CD4-positive, alpha-beta T cell treated with Interleukin-4 for 1 hour (primary cell): ENCODE measurements around the gene CRAT.
"Not testable (repeated sequence)": the region's sequence is repeated elsewhere in the genome, so short reads cannot be mapped to it uniquely, and the experiment has no call there.

Experiments used
- DNase-seq, 2 donors: peaks; one replicate each; pipeline ENCODE4 v3.0.0-alpha.2; 2020 to 2022

Gene CRAT

DNA sequence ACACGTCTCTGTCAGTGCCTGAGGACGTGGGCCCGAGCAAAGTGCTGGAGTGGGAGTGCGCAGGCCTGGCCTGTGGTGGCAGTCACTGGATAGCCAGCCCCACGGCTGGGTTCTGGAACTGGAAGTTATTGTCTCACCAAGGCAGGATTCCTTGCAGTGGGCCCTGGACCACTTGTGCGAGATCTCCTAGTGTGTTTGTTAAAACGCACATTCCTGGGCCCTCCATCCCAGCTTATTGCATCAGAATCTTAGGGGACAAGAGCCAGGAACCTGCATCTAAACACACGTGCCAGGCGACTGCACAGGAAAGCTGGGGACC is 27.5 kb upstream of the CRAT start:
- no peak for DNase-seq

- no peak for DNase-seq
These were observed 26.9 kb upstream of the CRAT start for GRCh38 chr9:129137292-129138143.

- DNase-seq = no peak
These were observed 25.9 kb upstream of the CRAT start for GRCh38 chr9:129136446-129137035.

DNA sequence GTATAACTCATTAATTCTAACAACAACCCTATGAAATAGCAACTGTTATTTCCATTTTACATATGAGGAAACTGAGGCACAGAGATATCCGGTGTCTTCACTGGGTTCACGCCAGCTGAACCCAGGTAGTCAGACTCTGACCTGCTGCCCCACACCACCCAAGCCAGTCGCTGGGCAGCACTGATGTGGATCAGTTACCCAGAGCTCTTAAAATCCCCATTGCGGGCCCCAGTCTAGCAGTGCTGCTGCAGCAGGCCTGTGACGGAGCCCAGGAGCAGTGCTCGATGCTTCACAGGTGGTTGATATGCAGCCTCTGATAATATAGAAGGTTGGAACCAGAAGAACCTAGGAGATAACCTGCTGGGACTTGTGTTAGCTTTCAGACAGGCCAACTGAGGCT is 24.9 kb upstream of the CRAT start:
- DNase-seq = no peak

DNA sequence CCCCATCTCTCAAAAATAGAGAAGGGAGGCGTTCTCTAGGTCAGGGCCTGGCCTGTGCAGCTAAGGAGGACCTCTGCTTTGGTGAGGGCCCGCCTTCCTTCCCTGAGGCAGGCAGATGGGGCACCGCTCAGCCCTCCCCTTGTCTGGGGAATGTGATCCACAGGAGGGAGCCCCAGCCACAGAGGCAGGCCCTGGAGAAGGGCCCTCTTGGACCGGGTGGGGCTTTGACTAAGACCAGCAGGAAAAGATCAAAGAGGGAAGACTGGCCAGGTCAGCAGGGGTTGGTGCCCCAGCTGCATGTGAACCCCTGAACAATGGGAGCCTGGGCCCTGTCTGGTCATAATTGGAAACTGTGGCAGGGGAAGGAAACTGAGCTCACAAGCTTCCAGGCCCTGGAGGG is 22.5 kb upstream of the CRAT start:
- DNase-seq = no peak

DNA sequence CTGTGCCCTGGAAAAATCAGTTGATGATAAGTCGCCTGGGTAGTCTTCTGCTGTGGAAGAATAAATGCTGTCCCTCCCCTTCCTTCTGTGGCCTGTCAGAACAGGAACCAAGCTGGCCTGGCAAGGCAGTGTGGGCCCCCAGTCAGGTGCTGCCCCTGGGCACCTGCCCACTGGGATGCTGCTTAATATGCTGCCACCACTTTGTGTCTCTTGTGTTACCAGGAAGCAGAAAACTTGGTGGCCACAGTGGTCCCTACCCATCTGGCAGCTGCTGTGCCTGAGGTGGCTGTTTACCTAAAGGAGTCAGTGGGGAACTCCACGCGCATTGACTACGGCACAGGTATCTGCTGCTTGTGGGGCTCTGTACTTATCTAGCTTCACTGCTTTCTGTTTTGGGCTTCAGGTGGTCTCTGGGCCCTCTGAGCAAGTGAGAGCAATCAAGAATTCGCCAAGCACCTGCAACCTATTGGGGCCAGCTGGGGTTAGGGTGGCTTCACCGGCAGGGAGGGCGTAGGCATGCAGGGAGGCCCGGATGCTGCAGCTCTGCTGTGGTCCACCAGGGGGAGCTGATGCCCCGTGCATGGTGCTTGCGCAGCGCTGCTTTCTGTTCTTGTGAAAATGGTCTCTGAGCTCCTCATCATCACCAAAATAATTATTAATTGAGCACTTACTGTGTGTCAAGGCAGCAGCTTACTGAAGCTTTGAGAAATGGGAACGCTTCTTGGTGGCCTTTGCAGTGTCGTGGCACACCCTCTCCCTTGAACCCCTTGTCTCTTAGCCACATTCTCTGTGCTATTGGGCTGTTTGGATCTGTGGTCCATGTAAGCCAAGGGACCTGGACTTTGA is 20.9 kb upstream of the CRAT start:
- DNase-seq = peak; percentile 85 to 87

GRCh38 chr9:129130791-129131190 is 20.2 kb upstream of the CRAT start:
- no peak for DNase-seq

- DNase-seq = not testable (repeated sequence)
These were observed 19.7 kb upstream of the CRAT start for GRCh38 chr9:129130271-129130670.

- DNase-seq = no peak
These were observed 18.1 kb upstream of the CRAT start for GRCh38 chr9:129128689-129129088.

DNA sequence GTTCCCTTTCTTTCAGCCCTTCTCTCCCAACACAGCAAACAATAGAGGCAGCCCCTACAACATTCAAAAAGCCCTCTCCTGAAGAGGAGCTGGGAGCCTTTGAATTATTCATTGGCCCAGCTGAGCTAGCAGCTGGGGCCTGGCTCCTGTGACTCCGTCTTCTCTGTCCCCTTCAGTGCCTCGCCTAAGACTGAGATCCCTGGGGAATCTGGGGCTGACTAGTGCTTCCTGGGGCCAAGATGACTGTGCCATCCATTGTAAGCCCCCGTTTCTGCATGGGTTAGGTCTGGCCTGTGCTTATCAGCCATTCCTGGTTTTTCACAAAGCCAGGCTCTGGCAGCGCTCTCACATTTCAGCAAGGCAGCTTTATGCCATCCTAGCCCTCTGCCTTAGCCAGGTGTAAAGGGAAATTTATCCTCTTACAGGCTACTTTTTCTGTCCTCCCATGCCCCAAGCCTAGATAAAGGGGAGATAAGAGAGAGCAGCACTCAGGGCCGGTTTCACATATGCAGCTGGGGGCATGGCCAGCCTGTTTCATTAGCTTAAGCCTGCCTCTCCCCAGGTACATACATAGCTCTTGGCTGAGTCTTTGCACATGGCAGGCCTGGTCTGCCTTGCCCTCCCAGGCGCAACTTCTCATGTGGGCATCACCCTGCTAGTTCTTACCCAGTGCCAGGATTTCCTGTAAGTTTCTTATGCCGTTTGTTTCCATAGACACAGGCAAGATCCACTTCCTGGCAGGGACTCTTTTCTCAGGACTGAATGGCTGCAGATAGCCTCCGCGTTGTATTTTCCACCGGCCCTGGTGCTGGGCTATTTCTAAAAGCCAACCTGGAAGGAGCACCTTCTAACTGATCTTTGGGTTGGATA is 16.4 kb upstream of the CRAT start:
- no peak for DNase-seq

- DNase-seq = no peak
These were observed 14.9 kb upstream of the CRAT start for GRCh38 chr9:129125478-129125877.

- DNase-seq = no peak
These were observed 14.0 kb upstream of the CRAT start for GRCh38 chr9:129124506-129125069.

DNA sequence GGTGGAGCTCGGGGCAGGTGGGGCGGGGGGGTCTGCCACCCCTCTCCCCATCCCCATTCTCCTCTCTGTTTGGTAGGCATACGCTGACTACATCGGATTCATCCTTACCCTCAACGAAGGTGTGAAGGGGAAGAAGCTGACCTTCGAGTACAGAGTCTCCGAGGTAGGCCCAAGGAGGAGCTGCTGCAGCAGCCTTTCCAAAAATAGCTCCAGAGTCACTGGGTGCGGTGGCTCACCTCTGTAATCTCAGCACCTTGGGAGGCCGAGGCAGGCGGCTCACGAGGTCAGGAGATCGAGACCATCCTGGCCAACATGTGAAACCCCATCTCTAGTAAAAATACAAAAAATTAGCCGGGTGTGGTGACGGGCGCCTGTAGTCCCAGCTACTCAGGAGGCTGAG is 12.4 kb upstream of the CRAT start:
- not testable (repeated sequence) for DNase-seq

DNA sequence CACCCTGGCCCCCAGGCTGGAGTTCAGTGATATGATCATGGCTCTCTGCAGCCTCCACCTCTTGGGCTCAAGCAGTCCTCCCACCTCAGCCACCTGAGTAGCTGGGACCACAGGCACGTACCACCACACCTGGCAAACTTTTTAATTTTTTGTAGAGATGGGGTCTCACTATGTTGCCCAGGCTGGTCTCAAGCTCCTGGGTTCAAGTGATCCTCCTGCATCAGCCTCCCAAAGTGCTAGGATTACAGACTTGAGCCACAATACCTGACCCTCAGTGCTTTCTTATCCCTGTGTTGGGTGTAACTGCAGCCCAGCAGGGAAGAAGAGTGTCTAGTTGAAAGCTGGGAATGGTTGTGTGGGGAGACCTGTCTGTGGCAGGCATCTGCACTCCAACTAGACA is 11.5 kb upstream of the CRAT start:
- no peak for DNase-seq

DNA sequence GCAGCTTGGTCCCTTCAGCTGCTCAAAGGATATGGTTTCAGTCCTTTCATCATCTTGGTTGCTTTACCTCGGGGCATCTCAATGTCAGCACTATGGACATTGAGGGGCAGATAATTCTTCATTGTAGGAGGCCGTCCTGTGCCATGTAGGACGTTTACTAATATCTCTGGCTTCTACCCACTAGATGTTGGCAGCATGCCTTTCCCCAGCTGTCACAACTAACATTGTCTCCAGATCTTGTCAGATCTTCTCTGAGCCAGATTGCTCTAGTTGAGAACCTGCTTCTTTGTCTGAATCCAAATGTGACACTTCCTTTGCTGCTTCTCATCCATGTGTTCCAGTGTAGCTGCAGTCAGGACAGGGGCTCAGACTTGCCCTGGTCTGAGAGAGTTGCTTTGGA is 10.9 kb upstream of the CRAT start:
- DNase-seq = no peak

DNA sequence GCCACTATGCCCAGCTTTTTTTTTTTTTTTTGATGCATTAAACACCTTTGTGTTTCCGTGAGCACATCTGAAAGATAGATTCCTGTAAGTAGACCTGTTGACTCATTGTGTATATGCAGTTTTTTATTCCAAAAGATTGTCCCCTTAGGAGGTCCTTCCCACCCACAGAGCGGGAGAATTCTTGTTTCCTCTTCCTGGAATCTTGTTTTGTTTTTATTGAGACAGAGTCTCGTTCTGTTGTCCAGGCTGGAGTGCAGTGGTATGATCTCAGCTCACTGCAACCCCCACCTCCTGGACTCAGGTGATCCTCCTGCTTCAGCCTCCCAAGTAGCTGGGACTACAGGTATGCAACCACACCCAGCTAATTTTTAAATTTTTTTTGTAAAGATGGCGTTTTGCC is 8.2 kb upstream of the CRAT start:
- no peak for DNase-seq

GRCh38 chr9:129113645-129114304 is 3.2 kb upstream of the CRAT start:
- no peak for DNase-seq

GRCh38 chr9:129112526-129112925 is 1.9 kb upstream of the CRAT start:
- DNase-seq = not testable (repeated sequence)

DNA sequence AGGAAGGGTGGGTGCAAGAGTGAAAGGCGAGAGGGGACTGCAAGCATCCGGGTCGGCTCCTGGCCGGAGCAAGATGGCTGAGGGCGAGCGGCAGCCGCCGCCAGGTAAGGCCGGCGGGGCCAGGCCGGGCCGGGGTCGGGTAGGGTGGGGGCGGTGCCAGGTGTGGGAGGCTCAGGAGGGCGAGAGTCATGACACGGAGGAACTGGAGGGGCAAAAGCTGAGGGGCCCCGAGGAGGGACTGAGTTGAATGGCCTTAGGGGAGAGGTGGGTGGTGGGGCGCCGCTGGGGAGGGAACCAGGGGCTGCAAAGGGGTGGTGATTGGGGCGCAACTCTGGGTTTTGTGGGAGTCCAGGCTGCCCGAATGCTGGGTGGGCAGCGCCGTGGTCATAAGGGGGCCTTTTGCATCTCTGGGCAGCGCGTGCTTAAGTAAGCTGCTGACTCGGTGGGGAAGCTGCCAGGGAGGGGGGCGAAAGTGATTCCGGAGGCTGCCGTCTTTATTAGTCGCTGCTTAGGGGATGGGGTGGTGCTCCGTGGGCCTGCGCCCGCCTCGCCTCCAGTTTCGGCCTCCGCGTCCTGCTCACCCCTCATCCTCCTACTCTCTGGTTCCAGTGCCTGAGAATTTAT is 1.0 kb upstream of the CRAT start:
- no peak for DNase-seq

DNA sequence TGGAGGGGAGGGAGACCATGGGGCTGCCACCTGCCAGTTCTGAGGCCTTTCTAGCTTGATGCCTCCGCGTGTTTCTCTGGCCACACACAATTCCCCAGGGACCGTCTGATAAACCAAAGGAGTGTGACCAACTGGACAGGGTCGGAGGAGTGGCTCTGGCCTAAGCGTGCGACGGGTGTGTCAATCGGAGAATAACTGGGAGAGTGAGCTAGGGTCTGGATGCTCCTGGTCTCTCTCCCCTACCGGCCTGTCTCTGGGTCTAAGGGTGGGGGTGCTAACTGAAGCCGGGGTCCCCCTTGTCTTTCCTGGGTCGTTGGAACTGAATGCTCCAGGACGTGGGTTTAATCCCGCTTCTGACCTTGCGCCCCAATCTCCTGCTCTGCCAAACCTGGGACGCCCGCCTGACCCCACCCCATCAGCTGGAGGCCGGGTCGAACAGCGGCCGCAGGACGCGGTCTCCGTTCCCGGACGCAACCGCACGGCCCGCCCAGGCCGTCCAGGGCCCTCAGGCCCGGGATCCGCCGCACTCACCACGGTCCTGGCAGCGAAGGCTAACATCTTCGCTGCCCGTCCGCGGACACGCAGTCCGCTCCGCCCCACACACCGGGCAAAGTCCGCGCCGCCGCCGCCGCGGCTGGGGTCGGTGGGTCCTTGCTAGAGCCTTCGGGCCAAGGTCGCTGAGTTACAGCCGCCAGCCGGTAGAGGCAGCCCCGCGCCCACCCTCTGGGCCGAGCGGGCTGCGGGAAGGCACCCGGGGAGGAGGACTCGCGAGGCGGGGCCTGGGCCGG is 447 bp downstream of the CRAT start:
- DNase-seq = no peak

DNA sequence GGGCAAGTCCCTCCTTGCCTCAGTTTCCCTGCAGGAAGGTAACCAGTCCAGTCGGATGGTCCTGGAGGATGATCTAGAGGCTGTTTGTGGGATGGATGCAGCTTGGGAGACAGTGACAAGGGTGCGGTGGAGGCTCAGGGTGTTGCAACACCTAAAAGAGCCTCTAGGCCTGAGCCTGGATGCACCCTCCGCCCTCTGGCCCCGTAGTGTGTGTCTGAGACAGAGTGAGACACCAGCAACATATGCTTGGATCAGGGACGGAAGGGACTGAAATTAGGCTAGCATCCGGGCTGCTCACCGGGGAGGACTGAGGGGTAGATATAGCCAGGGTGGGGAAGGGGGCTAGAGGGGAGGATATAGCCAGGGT is 1.1 kb downstream of the CRAT start:
- DNase-seq = peak; percentile 10 to 29
